Vagina (tissue), 2 donors: ENCODE measurements around the gene FAM222A.

Experiments
- CTCF ChIP-seq, 3 experiments: fragments of 450-650 bp in 2 of 3; fragments of 200-600 bp in 1 of 3; sonication (generic) in 1 of 3; IDR thresholded peaks; one replicate each; pipeline ENCODE4 v1.5.1; 2017 to 2019; ENCODE audit warnings: antibody characterized with exemption in 3 of 3, mild to moderate bottlenecking in 2 of 3, moderate library complexity in 2 of 3
- POLR2AphosphoS5 ChIP-seq, 2 donors: sonication (generic); formaldehyde crosslinking; IDR thresholded peaks; one replicate each; pipeline ENCODE4 v1.9.0; 2017; ENCODE audit warnings: antibody characterized with exemption in 2 of 2, mild to moderate bottlenecking in 2 of 2, low read depth in 1 of 2; ENCODE audit not compliant: insufficient read depth in 1 of 2

GRCh38 chr12:109675411-109675810 lies 38.2 kb upstream of the FAM222A start:
- no peak for TF ChIP-seq CTCF (IDR thresholded peaks at IDR 0.05)
- no peak for TF ChIP-seq POLR2AphosphoS5 (IDR thresholded peaks at IDR 0.05; ENCODE audit: insufficient read depth in 1 of 2, low read depth in 1 of 2)
